Ectodermal cell (in vitro differentiated cells): ENCODE measurements around the gene PPP1R15A.
"Not testable (repeated sequence)": the region's sequence is repeated elsewhere in the genome, so short reads cannot be mapped to it uniquely, and the experiment has no call there.

Source experiments
- H3K27ac ChIP-seq: 2 replicates; pipeline ENCODE4 v1.7.0; 2013; ENCODE audit warnings: mild to moderate bottlenecking, low read depth, low read length; ENCODE audit not compliant: insufficient read depth, poor library complexity, severe bottlenecking
- H3K27me3 ChIP-seq: 2 replicates; pipeline ENCODE4 v1.7.0; 2013; ENCODE audit warnings: mild to moderate bottlenecking, low read length; ENCODE audit not compliant: insufficient read depth, control insufficient read depth, poor library complexity, severe bottlenecking
- H3K36me3 ChIP-seq: one replicate; pipeline ENCODE4 v1.7.0; 2013; ENCODE audit warnings: low read length; ENCODE audit not compliant: control insufficient read depth, insufficient read depth
- H3K4me1 ChIP-seq: one replicate; pipeline ENCODE4 v1.7.0; 2013; ENCODE audit warnings: low read length; ENCODE audit not compliant: control insufficient read depth, insufficient read depth
- H3K4me3 ChIP-seq: 2 replicates; pipeline ENCODE4 v1.7.0; 2013; ENCODE audit warnings: low read depth, low read length, control low read depth; ENCODE audit not compliant: insufficient read depth
- H3K9me3 ChIP-seq: 2 replicates; pipeline ENCODE4 v1.7.0; 2013; ENCODE audit warnings: mild to moderate bottlenecking, low read length, moderate library complexity; ENCODE audit not compliant: control insufficient read depth
- WGBS, 2 experiments: methylation state at CpG; one replicate each; pipeline ENCODE4 v1.1.7; 2013; ENCODE audit warnings: missing lambda C conversion rate in 2 of 2; 5-methylcytosine and 5-hydroxymethylcytosine counted together

The PPP1R15A gene

GRCh38 chr19:48913114-48913889 lies 41.1 kb downstream of the PPP1R15A start:
- Histone ChIP-seq H3K27ac (no peak overlapping the region), H3K36me3 (peaks cover 28% of the 10 kb centered on the region), H3K4me3 (no peak overlapping the region), H3K27me3 (no peaks in the 10 kb centered on the region), H3K4me1 (no peaks in the 10 kb centered on the region), H3K9me3 (no peaks in the 10 kb centered on the region)
- 93 to 96% methylated on average over 9 of the region's 9 CpGs for WGBS, 2 experiments

GRCh38 chr19:48914181-48914580 lies 42.0 kb downstream of the PPP1R15A start:
- Histone ChIP-seq H3K4me3 (no peak overlapping the region), H3K27ac (no peak overlapping the region), H3K9me3 (no peaks in the 10 kb centered on the region), H3K4me1 (no peaks in the 10 kb centered on the region), H3K27me3 (no peaks in the 10 kb centered on the region), H3K36me3 (peaks cover 28% of the 10 kb centered on the region)
- WGBS, 2 experiments, result 96 to 97% methylated on average over 8 of the region's 8 CpGs

GRCh38 chr19:48915757-48916156 lies 43.5 kb downstream of the PPP1R15A start:
- peaks cover 23% of the 10 kb centered on the region for H3K36me3 ChIP-seq
- no peak overlapping the region for H3K27ac ChIP-seq
- no peaks in the 10 kb centered on the region for H3K27me3 ChIP-seq
- H3K4me3 ChIP-seq, result no peak overlapping the region
- no peaks in the 10 kb centered on the region for H3K9me3 ChIP-seq
- 84 to 86% methylated on average over 7 to 8 of the region's 8 CpGs for WGBS, 2 experiments
- no peaks in the 10 kb centered on the region for H3K4me1 ChIP-seq

- H3K9me3 ChIP-seq, result no peaks in the 10 kb centered on the region
- 94 to 95% methylated on average over 6 of the region's 6 CpGs for WGBS, 2 experiments
- no peaks in the 10 kb centered on the region for H3K4me1 ChIP-seq
- H3K27ac ChIP-seq, result no peak overlapping the region
- H3K27me3 ChIP-seq, result no peaks in the 10 kb centered on the region
- H3K36me3 ChIP-seq, result peaks cover 11% of the 10 kb centered on the region
- H3K4me3 ChIP-seq, result no peak overlapping the region
Measured at GRCh38 chr19:48918071-48918470, 45.9 kb downstream of the PPP1R15A start.

GRCh38 chr19:48918801-48919247 lies 46.6 kb downstream of the PPP1R15A start:
- peaks cover 11% of the 10 kb centered on the region for H3K36me3 ChIP-seq
- H3K27me3 ChIP-seq, result no peaks in the 10 kb centered on the region
- WGBS, 2 experiments, result 84 to 85% methylated on average over 18 of the region's 18 CpGs
- H3K27ac ChIP-seq, result no peak overlapping the region
- no peaks in the 10 kb centered on the region for H3K4me1 ChIP-seq
- H3K4me3 ChIP-seq, result no peak overlapping the region
- H3K9me3 ChIP-seq, result no peaks in the 10 kb centered on the region

GRCh38 chr19:48919271-48919670 lies 47.0 kb downstream of the PPP1R15A start:
- H3K36me3 ChIP-seq, result peaks cover 11% of the 10 kb centered on the region
- not testable (repeated sequence) for H3K9me3 ChIP-seq, H3K27me3 ChIP-seq, H3K27ac ChIP-seq, H3K4me3 ChIP-seq, H3K4me1 ChIP-seq
- 92% methylated on average over 8 of the region's 8 CpGs for WGBS, 2 experiments

GRCh38 chr19:48920949-48921348 lies 48.7 kb downstream of the PPP1R15A start:
- no peaks in the 10 kb centered on the region for H3K9me3 ChIP-seq
- H3K4me3 ChIP-seq, result no peak overlapping the region
- no peak overlapping the region for H3K27ac ChIP-seq
- H3K27me3 ChIP-seq, result no peaks in the 10 kb centered on the region
- H3K36me3 ChIP-seq, result peaks cover 3% of the 10 kb centered on the region
- 84 to 86% methylated on average over 10 of the region's 10 CpGs for WGBS, 2 experiments
- no peaks in the 10 kb centered on the region for H3K4me1 ChIP-seq

- 95 to 96% methylated on average over 12 of the region's 12 CpGs for whole genome bisulfite sequencing, 2 experiments
- Histone ChIP-seq H3K27ac (no peak overlapping the region), H3K27me3 (no peaks in the 10 kb centered on the region), H3K4me1 (no peaks in the 10 kb centered on the region), H3K36me3 (no peaks in the 10 kb centered on the region), H3K9me3 (no peaks in the 10 kb centered on the region), H3K4me3 (no peak overlapping the region)
Measured at GRCh38 chr19:48921721-48922500, 49.7 kb downstream of the PPP1R15A start.

- WGBS, 2 experiments, result 91 to 92% methylated on average over 18 of the region's 18 CpGs
- Histone ChIP-seq H3K27ac (no peak overlapping the region), H3K4me3 (no peak overlapping the region)
Measured at GRCh38 chr19:48922548-48923490, 50.6 kb downstream of the PPP1R15A start.

More at GRCh38 chr19:48922548-48923490, 50.6 kb downstream of the PPP1R15A start:
- Histone ChIP-seq H3K27me3 (no peaks in the 10 kb centered on the region), H3K9me3 (no peaks in the 10 kb centered on the region), H3K4me1 (no peaks in the 10 kb centered on the region), H3K36me3 (no peaks in the 10 kb centered on the region)
